Frontal cortex (tissue), 1 donor: Measurements from ENCODE around the gene KIF7. TPM values are rescaled to one million over a fixed set of nuclear protein-coding genes. Genes with fewer than 3 reads are reported as not detected.

Source experiments
- total RNA-seq: library from RNA; depleted of rRNA; stranded (reverse); fragments of >200 nt; gene quantifications from one replicate; pipeline ENCODE4 v1.2.3, GENCODE V29; 2014

KIF7 gene
- total RNA-seq, 1 donor from 2014 or later = 4.9 TPM

Other genes with a start within 250 kb of the KIF7 start
- 4.1 TPM for gene RHCG, start 158.9 kb downstream of the KIF7 start, total RNA-seq
- gene TICRR, start 80.0 kb downstream of the KIF7 start, total RNA-seq = 1.2 TPM
- gene PLIN1, start 23.9 kb upstream of the KIF7 start, total RNA-seq = under 0.01 TPM
- gene PEX11A, start 35.3 kb upstream of the KIF7 start, total RNA-seq = 12.6 TPM
- gene WDR93, start 35.3 kb upstream of the KIF7 start, total RNA-seq = 0.41 TPM
- 2.0 TPM for gene MESP1, start 95.8 kb upstream of the KIF7 start, total RNA-seq
- gene MESP2, start 120.9 kb upstream of the KIF7 start, total RNA-seq = not detected
- 0.82 TPM for gene ANPEP, start 159.4 kb upstream of the KIF7 start, total RNA-seq
- 40.8 TPM for gene AP3S2, start 238.5 kb upstream of the KIF7 start, total RNA-seq